PC-3 (cell line): ENCODE measurements around the gene CYTH3. TPM values are rescaled to one million over a fixed set of nuclear protein-coding genes. Genes with fewer than 3 reads are reported as not detected.

Experiments used
- ATAC-seq: fragments of 200-7000 bp; cut with Tn5 transposase; 2 replicates; pipeline ENCODE4 v1.9.1; 2020; ENCODE audit warnings: mild to moderate bottlenecking, moderate library complexity
- BruUV-seq: library from RNA; stranded (reverse); fragments of 400-500 nt; replicated peaks from 2 replicates; lab custom pipeline; 2021; lab: Mats Ljungman, UMichigan
- CTCF ChIA-PET: fragments of 300-600 bp; sonication (Branson Sonifier 250); formaldehyde crosslinking; loops from one replicate; lab custom pipeline; 2022; ENCODE audit warnings: antibody characterized with exemption; lab: Charles Lee
- POLR2A ChIA-PET: fragments of 300-600 bp; sonication (Branson Sonifier 250); formaldehyde crosslinking; loops from one replicate; lab custom pipeline; 2022; ENCODE audit warnings: antibody characterized with exemption; ENCODE audit not compliant: unreplicated experiment; lab: Charles Lee
- DNase-seq: peaks from one replicate; pipeline ENCODE4 v3.0.0-alpha.2; 2015
- H2AFZ ChIP-seq: fragments of 300-600 bp; sonication (generic); 2 replicates; pipeline ENCODE4 v1.6.0; 2016; ENCODE audit warnings: antibody characterized with exemption, low read length
- H3F3A ChIP-seq: fragments of 300-600 bp; sonication (generic); one replicate; pipeline ENCODE4 v1.6.0; 2017; ENCODE audit warnings: antibody characterized with exemption, low read length, control low read depth, mild to moderate bottlenecking; ENCODE audit not compliant: unreplicated experiment
- H3K27ac ChIP-seq: fragments of 300-600 bp; sonication (generic); 2 replicates; pipeline ENCODE4 v1.5.1; 2016; ENCODE audit warnings: mild to moderate bottlenecking, low read length
- H3K27me3 ChIP-seq: fragments of 300-600 bp; sonication (generic); 2 replicates; pipeline ENCODE4 v1.6.1; 2016; ENCODE audit warnings: low read length, mixed read lengths
- H3K36me3 ChIP-seq: fragments of 300-600 bp; sonication (generic); 2 replicates; pipeline ENCODE4 v1.6.1; 2016; ENCODE audit warnings: low read depth, mixed run types, low read length, mixed read lengths
- H3K4me1 ChIP-seq: fragments of 300-600 bp; sonication (generic); 2 replicates; pipeline ENCODE4 v1.5.1; 2016; ENCODE audit warnings: low read length; ENCODE audit not compliant: insufficient read depth
- H3K4me2 ChIP-seq: fragments of 300-600 bp; sonication (generic); 2 replicates; pipeline ENCODE4 v1.6.0; 2016; ENCODE audit warnings: low read length
- H3K4me3 ChIP-seq: fragments of 300-600 bp; sonication (generic); 2 replicates; pipeline ENCODE4 v1.5.1; 2016; ENCODE audit warnings: mild to moderate bottlenecking, low read length, mixed read lengths
- H3K79me2 ChIP-seq: fragments of 300-600 bp; sonication (generic); 2 replicates; pipeline ENCODE4 v1.6.1; 2017; ENCODE audit warnings: low read length, mixed read lengths
- H3K9ac ChIP-seq: fragments of 300-600 bp; sonication (generic); 2 replicates; pipeline ENCODE4 v1.6.0; 2016; ENCODE audit warnings: mild to moderate bottlenecking, low read length
- H3K9me2 ChIP-seq: fragments of 300-600 bp; sonication (generic); replicated peaks from 2 replicates; pipeline ENCODE4 v1.6.1; 2016; ENCODE audit warnings: mixed run types, low read length, mixed read lengths
- H3K9me3 ChIP-seq: fragments of 300-600 bp; sonication (generic); 2 replicates; pipeline ENCODE4 v1.6.1; 2016; ENCODE audit warnings: low read length, mixed read lengths
- H4K20me1 ChIP-seq: fragments of 300-600 bp; sonication (generic); 2 replicates; pipeline ENCODE4 v1.6.1; 2016; ENCODE audit warnings: low read length, mixed read lengths
- CTCF ChIP-seq: fragments of 300-600 bp; sonication (generic); conservative IDR thresholded peaks from 2 replicates; pipeline ENCODE4 v1.5.1; 2017; ENCODE audit warnings: antibody characterized with exemption, low read depth, mild to moderate bottlenecking, low read length
- EZH2 ChIP-seq: fragments of 300-600 bp; sonication (generic); IDR thresholded peaks from one replicate; pipeline ENCODE4 v1.6.1; 2017; ENCODE audit warnings: antibody characterized with exemption, mild to moderate bottlenecking, low read length; ENCODE audit not compliant: unreplicated experiment
- EZH2phosphoT487 ChIP-seq: fragments of 300-600 bp; sonication (generic); IDR thresholded peaks from 2 replicates; pipeline ENCODE4 v1.6.1; 2018; ENCODE audit warnings: mild to moderate bottlenecking, antibody characterized with exemption, low read length, borderline replicate concordance
- intact Hi-C: fragments of 100-400 bp; cut with micrococcal nuclease; formaldehyde crosslinking; loops from 2 replicates; pipeline ENCODE4 v1.9.0; 2023
- total RNA-seq: library from RNA; depleted of rRNA; stranded (reverse); fragments of >200 nt; gene quantifications from 2 replicates; pipeline ENCODE4 v1.2.3, GENCODE V29; 2014

The CYTH3 gene
- total RNA-seq, 1 experiment from 2014 or later: 23.1 TPM

- ChIA-PET CTCF (interaction anchor here (0.5 kb wide), 1 partner anchor 321 kb away, joined by 4 read pairs; no protein-coding TSS in a partner anchor), POLR2A (no interaction called here)
- H2AFZ ChIP-seq: peak overlapping the region; percentile 76; the same call in 1 of the 2 replicates
- no peaks in the 10 kb centered on the region for H4K20me1 ChIP-seq
- peaks cover 11% of the 10 kb centered on the region; the same call in 1 of the 2 replicates for H3K4me1 ChIP-seq
- no peaks in the 10 kb centered on the region for H3F3A ChIP-seq
- TF ChIP-seq EZH2 (no peak), CTCF (no peak), EZH2phosphoT487 (no peak)
- no peaks in the 10 kb centered on the region for H3K79me2 ChIP-seq
- H3K27ac ChIP-seq: peak overlapping the region; percentile 49
- BruUV-seq: no TSS peak
- no peaks in the 10 kb centered on the region for H3K9me2 ChIP-seq
- H3K9ac ChIP-seq: no peak overlapping the region; the same call in 1 of the 2 replicates
- ATAC-seq (peak; percentile 81), DNase-seq (peak; percentile 41)
- intact Hi-C loops: no loop called here
- H3K4me2 ChIP-seq: peak overlapping the region; percentile 56
- H3K9me3 ChIP-seq: no peaks in the 10 kb centered on the region
- no peak overlapping the region for H3K4me3 ChIP-seq
- no peaks in the 10 kb centered on the region for H3K36me3 ChIP-seq
- H3K27me3 ChIP-seq: no peaks in the 10 kb centered on the region
Observed at GRCh38 chr7:6317797-6318438, 45.5 kb upstream of the CYTH3 start.

GRCh38 chr7:6316226-6316625 is 43.8 kb upstream of the CYTH3 start:
- H3K9ac ChIP-seq: no peak overlapping the region
- ChIA-PET POLR2A (interaction anchor here (0.6 kb wide), 1 partner anchor 25 kb away, joined by 4 read pairs; no protein-coding TSS in a partner anchor), CTCF (interaction anchor here (0.7 kb wide), 1 partner anchor 11 kb away, joined by 3 read pairs; no protein-coding TSS in a partner anchor)
- H3K36me3 ChIP-seq: no peaks in the 10 kb centered on the region
- H3K4me3 ChIP-seq: no peak overlapping the region
- peaks cover 11% of the 10 kb centered on the region; the same call in 1 of the 2 replicates for H3K4me1 ChIP-seq
- H3K27me3 ChIP-seq: no peaks in the 10 kb centered on the region
- intact Hi-C loops: no loop called here
- DNase-seq: no peak
- BruUV-seq: no TSS peak
- H3K4me2 ChIP-seq: no peak overlapping the region
- no peak overlapping the region for H2AFZ ChIP-seq
- no peaks in the 10 kb centered on the region for H3F3A ChIP-seq
- no peaks in the 10 kb centered on the region for H3K79me2 ChIP-seq
- H3K9me2 ChIP-seq: no peaks in the 10 kb centered on the region
- ATAC-seq: no peak
- H3K27ac ChIP-seq: no peak overlapping the region
- no peaks in the 10 kb centered on the region for H3K9me3 ChIP-seq
- TF ChIP-seq EZH2phosphoT487 (no peak), EZH2 (no peak), CTCF (no peak)
- no peaks in the 10 kb centered on the region for H4K20me1 ChIP-seq

DNA sequence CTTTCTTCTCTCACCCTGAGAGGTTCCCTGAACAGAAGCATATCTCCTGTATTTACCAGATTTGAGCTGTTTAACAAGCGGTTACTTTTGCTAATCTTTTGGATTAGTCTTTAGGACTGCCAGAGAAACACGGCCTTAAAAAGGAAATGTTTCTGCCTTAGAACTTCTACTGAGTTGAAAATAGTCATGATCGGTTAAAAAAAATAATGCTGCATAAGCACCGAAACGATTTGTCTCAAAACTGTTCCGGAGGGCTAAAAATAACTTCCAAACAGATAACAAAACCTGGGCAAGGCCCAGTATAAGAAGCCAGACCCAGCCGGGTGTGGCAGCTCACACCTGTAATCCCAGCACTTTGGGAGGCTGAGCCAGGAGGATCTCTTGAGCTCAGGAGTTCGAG is 43.3 kb upstream of the CYTH3 start:
- no TSS peak for BruUV-seq
- H4K20me1 ChIP-seq: no peaks in the 10 kb centered on the region
- H3K4me1 ChIP-seq: peaks cover 11% of the 10 kb centered on the region; the same call in 1 of the 2 replicates
- intact Hi-C loops: no loop called here
- no peaks in the 10 kb centered on the region for H3K27me3 ChIP-seq
- H3K4me2 ChIP-seq: no peak overlapping the region
- no peaks in the 10 kb centered on the region for H3K9me2 ChIP-seq
- no peaks in the 10 kb centered on the region for H3K79me2 ChIP-seq
- no peaks in the 10 kb centered on the region for H3K9me3 ChIP-seq
- ATAC-seq: no peak
- no peak for DNase-seq
- no peaks in the 10 kb centered on the region for H3K36me3 ChIP-seq
- H3K27ac ChIP-seq: no peak overlapping the region
- no peak overlapping the region for H3K4me3 ChIP-seq
- no peak for TF ChIP-seq EZH2phosphoT487
- no peak for TF ChIP-seq EZH2
- no peak for TF ChIP-seq CTCF
- ChIA-PET POLR2A (interaction anchor here (0.6 kb wide), 1 partner anchor 25 kb away, joined by 4 read pairs; no protein-coding TSS in a partner anchor), CTCF (no interaction called here)
- no peak overlapping the region for H2AFZ ChIP-seq
- H3F3A ChIP-seq: no peaks in the 10 kb centered on the region
- no peak overlapping the region for H3K9ac ChIP-seq
